Activated naive CD4-positive, alpha-beta T cell treated with anti-CD3 and anti-CD28 coated beads, Interleukin-2, amount 50 U/mL, for 72 hours (primary cell): ENCODE data around the gene NUP62. TPM values are rescaled to one million over a fixed set of nuclear protein-coding genes. Genes with fewer than 3 reads are reported as not detected.
"Not testable (repeated sequence)": the region's sequence is repeated elsewhere in the genome, so short reads cannot be mapped to it uniquely, and the experiment has no call there.

Source experiments
- ATAC-seq, 2 donors: fragments of 150-1000 bp; cut with Tn5 transposase; 2 replicates each; pipeline ENCODE4 v1.10.0; 2021; ENCODE audit warnings: mild to moderate bottlenecking in 2 of 2, moderate library complexity in 2 of 2
- DNase-seq, 2 donors: peaks; one replicate each; pipeline ENCODE4 v3.0.0; 2021 to 2022; ENCODE audit warnings: low spot score in 2 of 2
- H3K27ac Mint-ChIP-seq, 2 donors: one replicate each; pipeline ENCODE4 v1.8.0; 2022; ENCODE audit warnings: mild to moderate bottlenecking in 2 of 2, mixed read lengths in 2 of 2
- H3K36me3 Mint-ChIP-seq, 2 donors: one replicate each; pipeline ENCODE4 v1.8.0; 2022; ENCODE audit warnings: mixed read lengths in 2 of 2
- H3K9me3 Mint-ChIP-seq, 2 donors: one replicate each; pipeline ENCODE4 v1.8.0; 2022; ENCODE audit warnings: mixed read lengths in 2 of 2
- total RNA-seq, 2 donors: library from RNA; stranded (reverse); gene quantifications; one replicate each; pipeline ENCODE4 v1.2.3, GENCODE V29; 2022

The NUP62 gene, protein sequence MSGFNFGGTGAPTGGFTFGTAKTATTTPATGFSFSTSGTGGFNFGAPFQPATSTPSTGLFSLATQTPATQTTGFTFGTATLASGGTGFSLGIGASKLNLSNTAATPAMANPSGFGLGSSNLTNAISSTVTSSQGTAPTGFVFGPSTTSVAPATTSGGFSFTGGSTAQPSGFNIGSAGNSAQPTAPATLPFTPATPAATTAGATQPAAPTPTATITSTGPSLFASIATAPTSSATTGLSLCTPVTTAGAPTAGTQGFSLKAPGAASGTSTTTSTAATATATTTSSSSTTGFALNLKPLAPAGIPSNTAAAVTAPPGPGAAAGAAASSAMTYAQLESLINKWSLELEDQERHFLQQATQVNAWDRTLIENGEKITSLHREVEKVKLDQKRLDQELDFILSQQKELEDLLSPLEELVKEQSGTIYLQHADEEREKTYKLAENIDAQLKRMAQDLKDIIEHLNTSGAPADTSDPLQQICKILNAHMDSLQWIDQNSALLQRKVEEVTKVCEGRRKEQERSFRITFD
- total RNA-seq: 100 to 1,000 TPM in 1 of 2 donors, 10 to 100 TPM in 1; 82.5 to 109 TPM

DNA sequence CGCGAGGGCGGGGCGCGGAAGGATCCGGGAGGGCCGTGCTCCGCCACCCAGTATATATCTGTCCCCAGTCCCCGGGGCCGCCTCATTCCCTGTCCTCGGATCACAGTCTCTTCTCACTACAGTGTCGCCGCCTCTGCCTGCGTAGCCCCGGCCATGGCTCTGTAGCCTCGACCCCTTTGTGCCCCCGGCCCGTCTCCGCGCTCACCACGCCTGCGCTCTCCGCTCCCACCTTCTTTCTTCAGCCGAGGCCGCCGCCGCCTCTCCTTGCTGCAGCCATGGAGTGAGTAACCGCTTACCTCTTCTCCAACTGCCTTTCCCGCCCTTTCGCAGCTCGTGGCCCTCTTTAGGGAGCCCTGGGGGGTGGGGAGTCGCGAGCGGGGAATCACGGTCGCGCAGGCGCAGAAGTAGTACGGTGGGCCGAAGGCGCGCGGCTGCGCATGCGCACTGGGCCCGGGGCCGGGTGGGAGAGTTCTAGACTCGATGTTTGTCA lies at the start of gene NUP62, which contains the start of gene ATF5:
NUP62 (minus strand) TSS at position 384 of the 490 bp plus-strand sequence. CDS start 19,697 bp downstream, outside the sequence.
ATF5 (plus strand) TSS at position 85 of the 490 bp plus-strand sequence. CDS start 1,646 bp downstream, outside the sequence.
- ATAC-seq: peak; percentile 58 to 59
- H3K36me3 Mint-ChIP-seq: peaks cover 38 to 56% of the 10 kb centered on the region in 2 donors

DNA sequence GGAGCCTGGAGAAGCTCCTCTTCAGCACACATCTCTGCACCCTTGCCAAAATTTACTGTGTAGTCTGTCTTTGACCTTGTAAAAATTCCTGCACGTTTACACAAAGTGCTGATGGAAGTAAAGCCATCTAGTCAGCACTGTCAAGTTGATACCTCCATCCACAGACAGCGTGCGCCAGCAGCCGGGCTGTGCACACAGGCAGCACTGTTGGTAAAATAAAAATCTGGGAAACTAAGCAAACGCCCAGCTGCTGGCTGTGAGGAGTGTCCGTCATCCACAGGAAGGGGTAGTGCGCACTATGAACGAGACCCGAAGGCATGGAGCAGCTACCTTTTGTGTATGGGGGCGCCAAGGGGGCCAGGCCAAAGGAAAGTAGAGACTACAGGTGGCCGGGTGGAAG lies 49.0 kb upstream of the NUP62 start:
- Mint-ChIP-seq H3K27ac (peak overlapping the region in 1 of 2 donors; percentile 69), H3K9me3 (no peaks in the 10 kb centered on the region), H3K36me3 (no peaks in the 10 kb centered on the region)
- DNase-seq (no peak), ATAC-seq (no peak)

More for the DNA sequence above, at the start of gene NUP62, which contains the start of gene ATF5:
- peak; percentile 93 to 96 for DNase-seq
- Mint-ChIP-seq H3K27ac (peak within 1 kb of the TSS; percentile 97 to 100), H3K9me3 (peaks cover 9 to 15% of the 10 kb centered on the region in 2 donors)

DNA sequence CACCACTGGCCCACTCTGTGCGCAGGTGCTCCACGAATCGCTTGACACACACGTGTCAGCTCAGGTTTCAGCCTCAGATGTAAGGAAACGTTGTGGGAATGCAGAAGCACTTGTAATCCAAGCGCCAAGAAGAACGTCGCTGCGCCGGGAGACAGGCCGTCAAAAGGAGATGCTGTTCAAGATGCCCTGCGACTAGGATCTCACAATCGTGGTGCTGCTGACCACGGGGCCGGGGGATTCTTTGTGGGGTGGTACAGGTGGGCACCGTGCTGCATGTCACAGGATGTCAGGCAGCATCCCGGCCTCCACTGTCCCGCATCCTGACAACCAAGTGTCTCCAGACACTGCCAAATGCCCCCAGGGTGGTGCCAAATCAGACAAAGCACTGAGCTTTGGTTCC lies 48.6 kb upstream of the NUP62 start:
- H3K27ac Mint-ChIP-seq: no peak overlapping the region
- DNase-seq (no peak), ATAC-seq (no peak)
- H3K9me3 Mint-ChIP-seq: no peaks in the 10 kb centered on the region
- H3K36me3 Mint-ChIP-seq: no peaks in the 10 kb centered on the region

DNA sequence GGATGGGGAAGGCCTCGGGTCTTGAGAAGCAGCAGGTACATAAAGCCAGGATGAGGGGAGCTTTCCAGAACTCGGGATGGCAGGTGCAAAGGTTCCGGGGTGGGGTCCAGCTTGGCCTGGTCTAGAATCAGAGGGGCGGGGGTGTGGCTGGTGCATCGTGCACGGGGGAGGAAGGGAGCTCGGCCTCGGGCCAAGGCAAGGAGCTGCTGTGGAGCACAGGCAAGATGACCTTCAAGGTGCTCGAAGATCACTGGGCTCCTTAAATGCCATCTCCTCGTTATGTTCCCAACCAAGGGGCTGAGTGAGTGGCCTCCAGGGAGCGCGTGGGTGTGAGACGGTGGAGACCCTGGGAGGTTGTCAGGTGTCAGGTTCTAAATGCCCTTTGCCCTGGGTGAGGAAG lies 47.8 kb upstream of the NUP62 start:
- no peaks in the 10 kb centered on the region for H3K36me3 Mint-ChIP-seq
- no peak for ATAC-seq

DNA sequence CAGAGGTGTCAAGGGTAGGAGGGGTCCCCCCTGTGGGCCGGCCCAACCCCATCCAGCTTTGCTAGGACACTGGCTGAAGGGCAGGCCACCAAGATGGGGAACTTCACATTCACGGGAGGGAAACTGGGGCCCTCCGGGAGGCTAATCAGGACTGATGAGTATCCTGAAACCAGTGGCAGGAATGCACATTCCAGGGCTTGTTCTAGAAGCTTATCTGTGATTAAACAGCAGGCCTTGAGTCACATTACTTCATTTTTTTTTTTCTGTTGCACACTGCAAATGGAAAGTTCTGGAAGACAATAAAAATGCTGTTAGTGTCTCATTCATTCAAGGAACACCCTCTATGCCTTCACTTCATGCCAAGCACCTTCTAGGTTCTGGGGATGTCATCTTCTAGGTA lies 47.2 kb upstream of the NUP62 start:
- H3K9me3 Mint-ChIP-seq: no peaks in the 10 kb centered on the region
- ATAC-seq: no peak
- H3K36me3 Mint-ChIP-seq: no peaks in the 10 kb centered on the region
- DNase-seq: no peak
- H3K27ac Mint-ChIP-seq: peak overlapping the region in 1 of 2 donors; percentile 28

More for the DNA sequence above, 47.8 kb upstream of the NUP62 start:
- DNase-seq: no peak
- H3K9me3 Mint-ChIP-seq: no peaks in the 10 kb centered on the region
- H3K27ac Mint-ChIP-seq: peak overlapping the region; percentile 28 to 59

DNA sequence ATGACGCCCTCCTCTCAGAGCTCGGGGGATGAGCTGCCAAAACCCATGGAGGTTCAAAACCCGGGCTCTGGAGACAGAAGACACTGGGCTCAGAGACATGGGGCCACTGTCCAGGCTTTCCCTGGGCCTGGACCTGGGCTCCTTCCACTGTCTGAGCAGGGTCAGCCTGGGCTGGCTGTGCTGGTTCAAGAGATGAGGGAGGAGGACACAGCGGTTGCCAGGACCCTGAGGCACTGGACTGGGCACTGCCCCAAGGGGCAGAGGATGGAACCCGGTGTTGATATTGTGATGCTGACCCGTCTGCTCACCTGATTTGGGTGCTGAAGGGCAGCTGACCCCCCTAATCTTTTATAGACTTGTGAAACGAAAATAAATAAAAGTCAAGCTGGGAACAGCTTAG lies 45.7 kb upstream of the NUP62 start:
- ATAC-seq (no peak), DNase-seq (no peak)
- Mint-ChIP-seq H3K36me3 (no peaks in the 10 kb centered on the region), H3K27ac (no peak overlapping the region), H3K9me3 (no peaks in the 10 kb centered on the region)

DNA sequence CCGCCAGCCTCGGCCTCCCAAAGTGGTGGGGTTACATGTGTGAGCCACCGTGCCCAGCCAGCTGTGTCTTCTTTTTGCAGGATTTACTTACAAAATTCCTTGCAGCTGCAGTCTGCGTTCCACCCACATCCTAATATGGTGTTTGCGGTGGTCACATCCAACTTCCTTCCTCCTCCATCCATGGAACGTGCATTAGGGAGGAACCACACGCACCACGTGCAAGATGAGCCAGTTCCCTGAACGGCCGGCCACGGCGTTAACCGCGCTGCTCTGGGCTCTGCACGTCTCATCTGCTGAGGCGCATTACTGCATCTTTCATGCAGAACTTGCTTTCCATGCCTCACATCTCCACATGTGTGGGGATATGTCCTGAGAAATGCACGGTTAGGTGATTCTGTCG lies 44.7 kb upstream of the NUP62 start:
- H3K27ac Mint-ChIP-seq: peak overlapping the region in 1 of 2 donors; percentile 21
- no peak for ATAC-seq
- DNase-seq: no peak

DNA sequence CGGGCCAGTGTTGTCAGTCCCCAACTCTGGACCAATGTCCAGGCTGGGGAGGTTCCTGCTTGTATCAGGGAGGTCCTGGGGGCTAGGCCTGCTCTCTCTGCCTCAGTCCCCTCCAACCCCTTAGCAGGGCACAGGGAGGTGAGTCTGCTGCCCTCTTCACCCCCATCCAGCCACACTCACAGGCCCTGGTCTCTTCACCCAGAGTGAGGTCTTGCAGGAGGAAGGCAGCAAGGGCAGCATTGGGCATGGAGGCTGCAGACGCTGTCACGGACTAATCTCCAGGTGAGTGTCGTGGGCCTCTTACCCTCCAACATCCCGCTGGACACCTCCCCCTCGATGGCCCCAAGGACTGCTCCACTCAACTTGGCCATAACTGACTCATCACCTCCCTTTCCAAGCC lies 43.5 kb upstream of the NUP62 start:
- ATAC-seq: no peak
- peak overlapping the region; percentile 21 to 83 for H3K27ac Mint-ChIP-seq
- no peak for DNase-seq
- H3K9me3 Mint-ChIP-seq: no peaks in the 10 kb centered on the region
- no peaks in the 10 kb centered on the region for H3K36me3 Mint-ChIP-seq

More for the DNA sequence above, 44.7 kb upstream of the NUP62 start:
- H3K9me3 Mint-ChIP-seq: no peaks in the 10 kb centered on the region
- H3K36me3 Mint-ChIP-seq: no peaks in the 10 kb centered on the region

DNA sequence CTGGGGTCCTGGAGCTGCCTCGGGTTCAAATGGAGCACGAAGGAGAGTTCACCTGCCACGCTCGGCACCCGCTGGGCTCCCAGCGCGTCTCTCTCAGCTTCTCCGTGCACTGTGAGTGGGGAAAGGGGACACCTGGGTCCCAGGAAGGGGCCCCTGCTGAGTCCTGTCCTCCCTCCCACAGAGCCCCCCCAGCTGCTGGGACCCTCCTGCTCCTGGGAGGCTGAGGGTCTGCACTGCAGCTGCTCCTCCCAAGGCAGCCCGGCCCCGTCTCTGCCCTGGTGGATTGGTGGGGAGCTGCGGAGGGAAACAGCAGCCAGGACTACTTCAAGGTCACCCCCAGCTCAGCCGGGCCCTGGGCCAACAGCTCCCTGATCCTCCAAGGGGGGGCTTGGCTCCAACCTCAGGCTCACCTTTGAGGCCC lies 42.7 kb upstream of the NUP62 start:
- DNase-seq (no peak), ATAC-seq (no peak)
- Mint-ChIP-seq H3K36me3 (no peaks in the 10 kb centered on the region), H3K27ac (no peak overlapping the region), H3K9me3 (no peaks in the 10 kb centered on the region)

DNA sequence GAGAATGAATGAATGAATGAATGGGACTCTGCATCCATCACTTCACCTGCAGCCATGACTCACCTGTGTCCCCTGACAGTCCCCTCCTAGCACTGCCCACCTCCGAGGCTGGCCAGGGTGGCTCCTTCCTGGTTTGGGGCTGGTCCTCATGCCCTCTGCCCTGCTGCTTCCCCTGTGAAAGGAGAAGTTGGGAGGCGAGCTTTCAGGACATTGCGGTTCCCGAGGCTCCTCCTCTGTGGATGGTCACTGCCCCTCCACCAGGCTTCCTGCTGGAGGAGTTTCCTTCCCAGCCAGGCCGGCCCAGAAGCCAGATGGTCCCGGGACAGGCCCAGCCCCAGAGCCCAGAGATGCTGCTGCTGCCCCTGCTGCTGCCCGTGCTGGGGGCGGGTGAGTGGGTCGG lies 40.1 kb upstream of the NUP62 start:
- not testable (repeated sequence) for DNase-seq, ATAC-seq, H3K27ac Mint-ChIP-seq, H3K9me3 Mint-ChIP-seq, H3K36me3 Mint-ChIP-seq

DNA sequence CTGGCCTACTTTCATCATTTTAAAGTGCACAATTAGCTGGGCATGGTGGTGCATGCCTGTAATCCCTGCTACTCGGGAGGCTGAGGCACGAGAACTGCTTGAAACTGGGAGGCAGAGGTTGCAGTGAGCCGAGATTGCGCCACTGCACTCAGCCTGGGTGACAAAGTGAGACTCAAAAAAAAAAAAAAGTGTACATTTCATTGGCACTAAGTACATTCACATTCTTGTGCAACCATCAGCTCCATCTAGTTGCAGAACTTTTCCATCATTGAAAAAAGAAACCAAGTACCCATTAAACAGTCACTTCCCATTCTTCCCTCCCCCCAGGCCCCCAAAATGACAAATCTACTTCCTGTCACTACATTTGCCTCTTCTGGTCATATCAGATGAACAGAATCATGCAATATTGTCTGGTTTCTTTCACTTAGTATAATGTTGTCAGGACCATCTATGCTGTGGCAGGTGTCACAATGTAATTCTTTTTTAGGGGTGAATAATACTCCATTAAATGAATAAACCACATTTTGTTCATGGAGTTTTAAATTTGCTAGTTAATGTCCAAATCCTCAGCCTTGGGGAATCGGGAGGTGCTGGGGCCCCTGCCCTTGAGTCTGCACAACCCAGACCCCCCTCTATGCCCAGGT lies 39.1 kb upstream of the NUP62 start:
- no peak for DNase-seq
- Mint-ChIP-seq H3K36me3 (no peaks in the 10 kb centered on the region), H3K9me3 (no peaks in the 10 kb centered on the region), H3K27ac (no peak overlapping the region)
- no peak for ATAC-seq

DNA sequence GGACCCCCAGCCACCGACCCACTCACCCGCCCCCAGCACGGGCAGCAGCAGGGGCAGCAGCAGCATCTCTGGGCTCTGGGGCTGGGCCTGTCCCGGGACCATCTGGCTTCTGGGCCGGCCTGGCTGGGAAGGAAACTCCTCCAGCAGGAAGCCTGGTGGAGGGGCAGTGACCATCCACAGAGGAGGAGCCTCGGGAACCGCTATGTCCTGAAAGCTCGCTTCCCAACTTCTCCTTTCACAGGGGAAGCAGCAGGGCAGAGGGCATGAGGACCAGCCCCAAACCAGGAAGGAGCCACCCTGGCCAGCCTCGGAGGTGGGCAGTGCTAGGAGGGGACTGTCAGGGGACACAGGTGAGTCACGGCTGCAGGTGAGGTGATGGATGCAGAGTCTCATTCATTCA lies 31.7 kb upstream of the NUP62 start, which contains the start of gene SIGLEC11:
SIGLEC11 (minus strand) TSS at position 193 of the 400 bp plus-strand sequence; CDS start at position 102, 91 bp downstream.
- ATAC-seq, H3K36me3 Mint-ChIP-seq, H3K9me3 Mint-ChIP-seq, H3K27ac Mint-ChIP-seq, DNase-seq: not testable (repeated sequence)

DNA sequence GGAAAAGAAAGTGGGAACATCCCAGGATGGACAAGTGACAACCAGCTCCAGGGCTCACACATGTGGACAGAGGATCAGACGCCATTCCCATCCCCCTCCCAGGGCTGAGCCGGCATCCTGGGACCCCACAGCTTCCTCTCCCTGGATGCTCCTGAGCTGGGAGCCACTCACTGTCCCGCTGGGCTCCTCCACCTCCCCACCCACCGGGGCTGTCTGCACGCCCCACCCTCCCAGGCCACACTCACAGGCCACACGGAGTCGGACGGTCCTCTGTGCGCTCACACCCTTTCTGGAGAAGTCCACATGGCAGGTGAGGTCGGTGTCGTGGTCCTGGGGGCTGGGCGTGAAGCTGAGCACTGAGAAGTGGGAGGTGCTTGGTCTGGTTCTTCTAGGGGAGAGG lies 30.6 kb upstream of the NUP62 start:
- not testable (repeated sequence) for H3K9me3 Mint-ChIP-seq, ATAC-seq, H3K36me3 Mint-ChIP-seq, DNase-seq, H3K27ac Mint-ChIP-seq

DNA sequence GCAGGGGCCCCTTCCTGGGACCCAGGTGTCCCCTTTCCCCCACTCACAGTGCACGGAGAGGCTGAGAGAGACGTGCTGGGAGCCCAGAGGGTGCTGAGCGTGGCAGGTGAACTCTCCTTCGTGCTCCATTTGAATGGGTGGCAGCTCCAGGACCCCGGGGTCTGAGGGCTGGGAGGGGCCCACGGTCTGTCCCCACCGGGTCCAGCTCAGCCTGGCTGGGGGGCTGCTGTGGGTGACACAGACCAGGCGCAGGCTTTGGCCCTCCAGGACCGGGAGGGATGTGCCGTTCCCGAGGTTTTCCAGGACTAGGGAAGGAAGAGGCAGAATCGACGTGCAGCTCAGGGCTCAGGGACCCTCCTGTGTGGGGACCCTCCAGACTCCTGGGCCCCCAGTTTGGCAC lies 29.3 kb upstream of the NUP62 start:
- H3K27ac Mint-ChIP-seq, H3K36me3 Mint-ChIP-seq, H3K9me3 Mint-ChIP-seq, ATAC-seq, DNase-seq: not testable (repeated sequence)

DNA sequence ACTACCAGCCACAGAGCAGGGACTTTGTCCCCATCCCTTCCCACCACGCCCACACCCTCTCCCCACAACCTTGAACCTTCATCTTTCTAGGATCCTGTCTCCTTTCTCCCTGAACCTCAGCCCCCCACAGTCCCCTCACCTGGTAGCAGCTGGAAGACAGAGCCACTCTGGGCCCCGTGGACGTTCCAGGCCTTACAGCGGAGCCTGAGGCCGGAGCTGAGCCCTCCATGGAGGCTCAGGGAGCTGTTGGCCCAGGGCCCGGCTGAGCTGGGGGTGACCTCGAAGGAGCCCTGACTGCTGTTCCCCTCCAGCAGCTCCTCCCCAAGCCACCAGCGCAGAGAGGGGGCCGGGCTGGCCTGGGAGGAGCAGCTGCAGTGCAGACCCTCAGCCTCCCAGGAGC lies 28.8 kb upstream of the NUP62 start:
- ATAC-seq, H3K36me3 Mint-ChIP-seq, H3K27ac Mint-ChIP-seq, DNase-seq, H3K9me3 Mint-ChIP-seq: not testable (repeated sequence)

DNA sequence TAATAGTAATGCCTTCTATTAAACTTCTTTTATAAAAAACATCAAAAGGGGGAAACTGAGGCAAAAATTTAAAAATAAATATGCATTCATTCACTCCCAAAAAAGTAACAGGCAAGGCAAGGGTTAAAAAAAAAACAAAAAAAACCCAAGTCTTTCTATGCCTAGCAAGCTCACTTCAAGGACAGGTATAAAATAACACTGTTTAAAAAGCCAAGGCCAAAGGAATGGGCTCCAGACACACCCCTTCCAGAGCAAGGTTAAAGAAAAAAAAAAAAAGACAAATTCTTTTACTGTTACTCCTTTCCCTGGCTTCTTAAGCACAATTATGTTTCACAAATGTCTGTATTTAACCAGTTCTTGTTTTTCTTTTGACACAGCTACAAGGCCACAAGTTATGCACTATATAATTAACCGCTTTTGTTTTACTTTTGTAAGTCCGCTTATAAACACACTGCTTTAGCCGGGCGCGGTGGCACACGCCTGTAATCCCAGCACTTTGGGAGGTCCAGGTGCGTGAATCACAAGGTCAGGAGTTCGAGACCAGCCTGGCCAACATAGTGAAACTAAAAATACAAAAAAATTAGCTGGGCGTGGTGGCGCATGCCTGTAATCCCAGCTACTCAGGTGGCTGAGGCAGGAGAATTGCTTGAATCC lies 28.1 kb upstream of the NUP62 start:
- DNase-seq: no peak
- no peak for ATAC-seq
- Mint-ChIP-seq H3K36me3 (no peaks in the 10 kb centered on the region), H3K27ac (no peak overlapping the region), H3K9me3 (no peaks in the 10 kb centered on the region)
